Coronary artery (tissue), 2 donors: ENCODE measurements around the gene SLC8A2.
"Not testable (repeated sequence)": the region's sequence is repeated elsewhere in the genome, so short reads cannot be mapped to it uniquely, and the experiment has no call there.

Experiments used
- DNase-seq: peaks from one replicate; pipeline ENCODE4 v3.0.0-alpha.2; 2017; ENCODE audit warnings: low spot score
- H3K27ac ChIP-seq, 2 donors: fragments of 200-600 bp; sonication (generic); one replicate each; pipeline ENCODE4 v1.5.1; 2016 to 2019
- H3K4me3 ChIP-seq: fragments of 200-600 bp; sonication (generic); 2 replicates; pipeline ENCODE4 v1.5.1; 2016; ENCODE audit warnings: mild to moderate bottlenecking, moderate library complexity
- TF ChIP-seq, protein P1 (sequence below): fragments of 200-600 bp; sonication (generic); IDR thresholded peaks from one replicate; pipeline ENCODE4 v1.5.1; 2019; ENCODE audit warnings: antibody characterized with exemption

The SLC8A2 gene

DNA sequence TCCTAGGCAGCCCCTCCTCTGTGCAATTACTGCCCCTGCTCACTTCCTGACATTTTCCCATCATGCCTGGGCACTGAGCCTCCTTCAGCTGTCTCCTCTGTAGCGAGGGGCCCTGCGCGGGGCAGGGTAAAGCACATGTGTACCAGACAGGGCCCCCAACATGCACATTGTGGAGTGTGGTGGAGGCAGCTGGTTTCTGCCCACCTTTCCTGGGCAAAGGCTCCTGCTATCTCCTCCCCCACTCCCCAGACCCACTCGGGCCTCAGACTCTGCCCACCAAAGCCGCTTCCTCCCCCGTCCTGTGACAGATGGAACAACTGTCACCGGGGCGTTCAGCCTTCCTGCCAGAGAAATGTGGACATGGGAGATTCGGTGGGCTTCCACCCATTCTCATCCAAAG, 15.2 kb upstream of the SLC8A2 start:
- no peak overlapping the region for H3K4me3 ChIP-seq
- no peak for DNase-seq
- no peak overlapping the region for H3K27ac ChIP-seq
- TF ChIP-seq, protein P1, sequence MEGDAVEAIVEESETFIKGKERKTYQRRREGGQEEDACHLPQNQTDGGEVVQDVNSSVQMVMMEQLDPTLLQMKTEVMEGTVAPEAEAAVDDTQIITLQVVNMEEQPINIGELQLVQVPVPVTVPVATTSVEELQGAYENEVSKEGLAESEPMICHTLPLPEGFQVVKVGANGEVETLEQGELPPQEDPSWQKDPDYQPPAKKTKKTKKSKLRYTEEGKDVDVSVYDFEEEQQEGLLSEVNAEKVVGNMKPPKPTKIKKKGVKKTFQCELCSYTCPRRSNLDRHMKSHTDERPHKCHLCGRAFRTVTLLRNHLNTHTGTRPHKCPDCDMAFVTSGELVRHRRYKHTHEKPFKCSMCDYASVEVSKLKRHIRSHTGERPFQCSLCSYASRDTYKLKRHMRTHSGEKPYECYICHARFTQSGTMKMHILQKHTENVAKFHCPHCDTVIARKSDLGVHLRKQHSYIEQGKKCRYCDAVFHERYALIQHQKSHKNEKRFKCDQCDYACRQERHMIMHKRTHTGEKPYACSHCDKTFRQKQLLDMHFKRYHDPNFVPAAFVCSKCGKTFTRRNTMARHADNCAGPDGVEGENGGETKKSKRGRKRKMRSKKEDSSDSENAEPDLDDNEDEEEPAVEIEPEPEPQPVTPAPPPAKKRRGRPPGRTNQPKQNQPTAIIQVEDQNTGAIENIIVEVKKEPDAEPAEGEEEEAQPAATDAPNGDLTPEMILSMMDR = no peak

DNA sequence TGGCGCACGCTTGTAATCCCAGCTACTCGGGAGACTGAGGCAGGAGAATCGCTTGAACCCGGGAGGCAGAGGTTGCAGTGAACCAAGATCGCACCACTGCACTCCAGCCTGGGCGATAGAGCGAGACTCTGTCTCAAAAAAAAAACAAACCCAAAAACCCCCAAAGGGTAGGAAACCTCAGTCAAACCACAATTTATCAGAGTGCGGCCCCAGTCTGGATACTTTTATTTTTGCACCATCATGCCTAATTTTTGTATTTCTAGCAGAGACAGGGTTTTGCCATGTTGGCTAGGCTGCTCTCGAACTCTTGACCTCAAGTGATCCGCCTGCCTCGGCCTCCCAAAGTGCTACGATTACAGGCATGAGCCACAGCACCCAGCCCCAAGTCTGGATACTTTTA, 14.5 kb upstream of the SLC8A2 start:
- DNase-seq, H3K4me3 ChIP-seq, H3K27ac ChIP-seq: not testable (repeated sequence)

DNA sequence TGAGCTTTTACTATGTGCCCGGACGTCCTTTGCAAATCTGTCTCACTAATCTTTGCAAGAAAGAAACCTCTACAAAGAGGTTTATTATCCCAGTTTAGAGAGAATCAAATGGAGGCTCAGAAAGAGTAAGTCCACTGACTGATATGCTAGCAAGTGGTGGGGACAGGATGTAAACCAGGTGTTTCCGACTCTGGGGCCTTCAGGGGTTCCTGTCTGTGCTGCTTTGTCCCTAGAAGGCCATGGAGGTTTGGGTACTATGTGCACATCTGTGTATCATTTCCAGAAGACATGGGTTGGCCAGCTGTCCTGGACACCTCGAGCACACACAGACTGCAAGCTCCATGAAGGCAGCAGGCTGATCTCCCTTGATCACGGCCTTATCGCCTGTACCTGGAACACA, 13.5 kb upstream of the SLC8A2 start:
- DNase-seq = no peak
- Histone ChIP-seq H3K4me3 (no peak overlapping the region), H3K27ac (no peak overlapping the region)
- TF ChIP-seq, protein P1 = no peak

DNA sequence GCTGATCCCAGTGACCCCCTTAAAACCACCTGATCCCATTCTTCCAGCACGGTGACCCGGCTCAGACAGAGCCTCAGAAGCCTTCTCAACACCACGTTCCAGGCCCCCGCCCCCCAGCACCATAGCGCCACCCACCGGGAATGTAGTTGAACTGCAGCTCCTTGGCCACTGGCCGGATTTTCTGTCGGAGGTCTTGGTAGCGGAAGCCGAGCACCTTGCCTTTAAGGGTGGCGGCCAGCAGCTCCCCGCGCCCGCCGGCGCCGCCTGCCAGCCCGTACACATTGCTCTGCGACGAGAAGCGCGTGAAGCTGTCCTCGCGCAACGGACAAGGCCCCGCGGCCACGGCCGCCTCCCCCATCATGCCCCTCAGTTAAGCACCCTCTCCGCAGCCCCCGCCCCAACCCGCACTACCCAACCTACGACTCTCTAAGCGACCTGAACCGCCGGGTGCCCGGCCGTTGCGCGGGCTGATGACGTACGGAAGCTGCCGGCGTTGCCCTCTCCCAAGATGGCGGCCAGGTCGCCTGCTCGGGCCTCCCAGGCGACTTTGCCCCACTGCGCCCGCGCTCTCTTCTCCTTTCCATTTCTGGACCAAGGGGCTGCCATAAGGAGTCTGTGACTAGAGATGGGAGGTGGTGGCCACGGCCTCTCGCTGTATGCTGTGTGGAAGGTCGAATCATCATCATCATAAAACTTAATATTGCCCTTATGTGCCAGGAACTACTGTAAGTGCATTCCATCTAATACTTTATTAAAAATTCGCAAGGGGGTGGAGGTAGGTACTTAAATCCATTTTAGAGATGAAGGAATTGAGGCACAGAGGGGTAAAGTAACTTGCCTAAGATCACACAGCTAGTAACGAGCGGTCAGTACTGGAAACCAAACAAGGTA, 12.4 kb upstream of the SLC8A2 start, which contains the start of gene KPTN:
KPTN (minus strand) TSS at position 420 of the 891 bp plus-strand sequence; CDS start at position 361, 59 bp downstream.
- Histone ChIP-seq H3K4me3 (peak within 1 kb of the TSS; percentile 87), H3K27ac (peak within 1 kb of the TSS; percentile 76 to 94)
- peak; percentile 93 for DNase-seq
- TF ChIP-seq, protein P1 = peak; percentile 36

DNA sequence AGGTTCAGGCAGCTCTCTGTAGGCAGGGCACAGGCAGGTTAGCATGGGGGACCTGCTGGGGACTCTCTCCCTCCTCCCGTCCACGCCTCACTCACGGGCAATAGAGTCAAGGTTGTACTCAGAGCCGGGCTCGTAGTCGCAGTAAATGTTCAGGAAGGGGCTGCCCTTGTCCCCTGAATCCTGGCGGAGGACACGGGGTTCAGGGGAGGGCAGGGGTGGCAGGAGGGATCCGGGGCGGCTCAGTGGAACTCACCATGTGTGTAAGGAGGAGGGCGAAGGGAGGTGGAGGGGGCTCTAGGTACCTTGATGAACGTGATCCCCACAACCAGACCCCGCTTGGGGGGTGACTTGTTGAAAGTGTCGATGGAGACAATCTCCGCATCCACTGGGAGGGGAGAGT, 11.5 kb upstream of the SLC8A2 start:
- TF ChIP-seq, protein P1 = no peak
- Histone ChIP-seq H3K4me3 (peak overlapping the region; percentile 87), H3K27ac (no peak overlapping the region)
- peak; percentile 75 for DNase-seq

DNA sequence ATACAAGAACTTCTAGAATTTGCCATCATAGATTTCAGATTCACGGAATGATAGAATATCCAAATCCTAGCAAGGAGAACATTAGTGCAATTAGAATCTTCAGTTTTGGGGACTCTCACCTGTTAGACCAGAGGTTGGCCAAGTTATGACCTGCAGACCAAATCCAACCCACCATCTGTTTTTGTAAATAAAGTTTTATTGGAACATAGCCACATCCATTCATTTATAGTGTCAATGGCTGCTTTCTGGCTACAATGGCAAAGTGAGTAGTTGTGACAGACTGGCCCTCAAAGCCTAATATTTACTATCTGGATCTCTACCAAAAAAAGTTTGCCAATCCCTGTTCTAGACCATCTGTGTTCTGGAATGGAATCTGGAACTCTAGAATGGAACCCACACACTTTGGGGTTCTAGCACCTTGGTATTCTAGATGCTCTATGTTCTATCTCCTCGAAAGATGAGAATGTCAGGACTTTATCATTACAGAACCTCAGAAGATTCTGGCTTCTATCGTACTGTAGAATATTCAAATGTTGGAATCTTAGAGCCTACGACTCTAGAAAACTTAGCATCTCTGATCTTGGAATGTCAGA, 9.9 kb upstream of the SLC8A2 start:
- TF ChIP-seq, protein P1 = no peak

DNA sequence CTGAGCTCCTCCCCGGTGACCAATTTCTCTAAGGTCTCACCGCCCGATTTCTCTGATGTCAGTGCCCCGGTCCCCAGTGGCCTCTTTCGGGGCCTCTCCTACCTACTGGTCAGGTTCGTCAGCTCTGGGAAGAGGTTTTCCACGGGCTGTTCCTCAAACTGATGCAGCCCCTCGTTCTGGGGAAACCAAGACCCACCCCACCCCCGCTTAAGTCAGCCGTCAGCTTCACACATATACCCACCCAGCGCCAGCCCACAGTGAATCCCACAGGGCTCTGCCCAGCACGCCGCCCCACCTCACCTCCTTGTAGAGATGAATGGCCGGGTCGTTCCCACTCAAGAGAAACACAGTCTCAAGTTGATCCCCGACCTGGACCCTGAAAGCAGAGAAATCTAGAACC, 9.0 kb upstream of the SLC8A2 start:
- Histone ChIP-seq H3K27ac (no peak overlapping the region), H3K4me3 (no peak overlapping the region)
- DNase-seq = no peak
- TF ChIP-seq, protein P1 = no peak

More for the DNA sequence above, 9.9 kb upstream of the SLC8A2 start:
- DNase-seq = no peak
- Histone ChIP-seq H3K27ac (no peak overlapping the region), H3K4me3 (no peak overlapping the region)
